Fibroblast of lung (primary cell): ENCODE measurements around the gene FEM1C. TPM values are rescaled to one million over a fixed set of nuclear protein-coding genes. Genes with fewer than 3 reads are reported as not detected.

Source experiments
- DNase-seq, 2 donors: peaks; one replicate each; pipeline versions ENCODE4 v3.0.0 to v3.0.0-alpha.2; 2010; ENCODE audit warnings: low read depth in 2 of 2
- H2AFZ ChIP-seq: 2 replicates; pipeline ENCODE4 v1.5.1; 2012; ENCODE audit warnings: low read length, control low read depth, inconsistent platforms
- H3K27ac ChIP-seq: 2 replicates; pipeline ENCODE4 v1.5.1; 2011; ENCODE audit warnings: low read length, control low read depth; ENCODE audit not compliant: insufficient read depth
- H3K27me3 ChIP-seq: 2 replicates; pipeline ENCODE4 v1.5.1; 2011; ENCODE audit warnings: mild to moderate bottlenecking, low read length; ENCODE audit not compliant: control insufficient read depth, insufficient read depth
- H3K36me3 ChIP-seq: 2 replicates; pipeline ENCODE4 v1.5.1; 2011; ENCODE audit warnings: low read length; ENCODE audit not compliant: control insufficient read depth, insufficient read depth
- H3K4me1 ChIP-seq: 2 replicates; pipeline ENCODE4 v1.5.1; 2011; ENCODE audit warnings: low read length; ENCODE audit not compliant: control insufficient read depth, insufficient read depth; ENCODE audit errors: extremely low read depth
- H3K4me2 ChIP-seq: 2 replicates; pipeline ENCODE4 v1.5.1; 2011; ENCODE audit warnings: low read length, control low read depth; ENCODE audit not compliant: insufficient read depth; ENCODE audit errors: extremely low read depth
- H3K4me3 ChIP-seq, 4 experiments: fragments of 200-600 bp in 1 of 4; sonication (generic) in 1 of 4; replicated peaks in 1 of 4; 2 replicates each; pipeline ENCODE4 v1.5.1; 2011 to 2016; ENCODE audit warnings: low read length in 4 of 4, low read depth in 3 of 4, mild to moderate bottlenecking in 3 of 4, control low read depth in 2 of 4, inconsistent platforms in 1 of 4, mixed read lengths in 1 of 4; ENCODE audit not compliant: insufficient read depth in 1 of 4; ENCODE audit errors: control extremely low read depth in 1 of 4
- H3K79me2 ChIP-seq: 2 replicates; pipeline ENCODE4 v1.5.1; 2012; ENCODE audit warnings: mild to moderate bottlenecking, low read length, inconsistent platforms; ENCODE audit not compliant: control insufficient read depth, insufficient read depth
- H3K9ac ChIP-seq: 2 replicates; pipeline ENCODE4 v1.5.1; 2011; ENCODE audit warnings: mild to moderate bottlenecking, low read length, control low read depth; ENCODE audit not compliant: insufficient read depth
- H3K9me3 ChIP-seq: 2 replicates; pipeline ENCODE4 v1.5.1; 2012; ENCODE audit warnings: low read depth, low read length; ENCODE audit not compliant: control insufficient read depth, insufficient read depth
- H4K20me1 ChIP-seq: 2 replicates; pipeline ENCODE4 v1.5.1; 2011; ENCODE audit warnings: low read length; ENCODE audit not compliant: control insufficient read depth, insufficient read depth; ENCODE audit errors: extremely low read depth
- CTCF ChIP-seq, 2 donors: IDR thresholded peaks in 1 of 2; conservative IDR thresholded peaks in 1 of 2; 1 replicate in 1 of 2; 2 replicates in 1 of 2; pipeline ENCODE4 v1.5.1; 2011 to 2012; ENCODE audit warnings: low read length in 2 of 2, control low read depth in 1 of 2, inconsistent platforms in 1 of 2, low read depth in 1 of 2, mild to moderate bottlenecking in 1 of 2
- EZH2 ChIP-seq: IDR thresholded peaks from 2 replicates; pipeline ENCODE4 v1.5.1; 2012; ENCODE audit warnings: low read length, control low read depth, mild to moderate bottlenecking; ENCODE audit errors: missing control alignments
- polyA plus RNA-seq, 2 donors: library from polyadenylated mRNA; depleted of rRNA in 1 of 2; stranded (reverse) in 1 of 2; unstranded in 1 of 2; fragments of >200 nt; gene quantifications; 2 replicates each; pipeline ENCODE4 v1.2.1, GENCODE V29; 2011 to 2012; ENCODE audit warnings: missing spikeins in 1 of 2
- total RNA-seq: library from RNA; depleted of rRNA; stranded (reverse); fragments of >200 nt; gene quantifications from 2 replicates; pipeline ENCODE4 v1.2.1, GENCODE V29; 2014

FEM1C gene
- total and polyA plus RNA-seq, 2 donors (not counting 1 experiment from before 2014, with no cell fraction given): 26.4 to 53.2 TPM

- H3K79me2 ChIP-seq: no peaks in the 10 kb centered on the region
These were observed 66.3 kb downstream of the FEM1C start for GRCh38 chr5:115478281-115478680.

GRCh38 chr5:115477581-115477980 lies 67.0 kb downstream of the FEM1C start:
- H3K4me2 ChIP-seq: no peak overlapping the region
- H3K36me3 ChIP-seq: no peaks in the 10 kb centered on the region
- H3K27ac ChIP-seq: no peak overlapping the region
- no peak for DNase-seq
- no peaks in the 10 kb centered on the region for H4K20me1 ChIP-seq
- no peaks in the 10 kb centered on the region for H3K4me1 ChIP-seq
- no peaks in the 10 kb centered on the region for H3K79me2 ChIP-seq
- no peak overlapping the region for H2AFZ ChIP-seq
- TF ChIP-seq CTCF (conservative IDR thresholded peaks at IDR 0.05 in 1 of 2, IDR thresholded peaks at IDR 0.05 in 1 of 2; ENCODE audit: low read depth in 1 of 2, low read length in 2 of 2): no peak
- TF ChIP-seq EZH2: no peak
- no peak overlapping the region for H3K9ac ChIP-seq
- no peaks in the 10 kb centered on the region for H3K27me3 ChIP-seq
- no peaks in the 10 kb centered on the region for H3K9me3 ChIP-seq
- H3K4me3 ChIP-seq: no peak overlapping the region

More at GRCh38 chr5:115478281-115478680, 66.3 kb downstream of the FEM1C start:
- Histone ChIP-seq H3K9me3 (no peaks in the 10 kb centered on the region), H3K9ac (no peak overlapping the region), H3K4me2 (no peak overlapping the region), H2AFZ (no peak overlapping the region), H4K20me1 (no peaks in the 10 kb centered on the region), H3K27ac (no peak overlapping the region), H3K36me3 (no peaks in the 10 kb centered on the region), H3K27me3 (no peaks in the 10 kb centered on the region), H3K4me1 (no peaks in the 10 kb centered on the region), H3K4me3 (no peak overlapping the region)
- TF ChIP-seq CTCF (conservative IDR thresholded peaks at IDR 0.05 in 1 of 2, IDR thresholded peaks at IDR 0.05 in 1 of 2; ENCODE audit: low read depth in 1 of 2, low read length in 2 of 2) (no peak), EZH2 (no peak)
- no peak for DNase-seq

GRCh38 chr5:115475788-115476187 lies 68.8 kb downstream of the FEM1C start:
- Histone ChIP-seq H2AFZ (no peak overlapping the region), H3K27me3 (no peaks in the 10 kb centered on the region), H3K4me3 (no peak overlapping the region), H3K4me1 (no peaks in the 10 kb centered on the region), H3K79me2 (no peaks in the 10 kb centered on the region), H3K4me2 (no peak overlapping the region), H3K9ac (no peak overlapping the region), H3K27ac (no peak overlapping the region), H3K9me3 (no peaks in the 10 kb centered on the region), H4K20me1 (no peaks in the 10 kb centered on the region), H3K36me3 (no peaks in the 10 kb centered on the region)
- DNase-seq: no peak
- TF ChIP-seq EZH2 (no peak), CTCF (conservative IDR thresholded peaks at IDR 0.05 in 1 of 2, IDR thresholded peaks at IDR 0.05 in 1 of 2; ENCODE audit: low read depth in 1 of 2, low read length in 2 of 2) (no peak)
